CD4-positive, alpha-beta T cell treated with Interleukin-21 for 1 hour (primary cell): ENCODE results near the gene PLD4.
A peak's percentile ranks its signal among the peaks of the same experiment; 100 is the strongest.

Experiments
- DNase-seq: peaks from one replicate; pipeline ENCODE4 v3.0.0-alpha.2; 2020

PLD4 gene

DNA sequence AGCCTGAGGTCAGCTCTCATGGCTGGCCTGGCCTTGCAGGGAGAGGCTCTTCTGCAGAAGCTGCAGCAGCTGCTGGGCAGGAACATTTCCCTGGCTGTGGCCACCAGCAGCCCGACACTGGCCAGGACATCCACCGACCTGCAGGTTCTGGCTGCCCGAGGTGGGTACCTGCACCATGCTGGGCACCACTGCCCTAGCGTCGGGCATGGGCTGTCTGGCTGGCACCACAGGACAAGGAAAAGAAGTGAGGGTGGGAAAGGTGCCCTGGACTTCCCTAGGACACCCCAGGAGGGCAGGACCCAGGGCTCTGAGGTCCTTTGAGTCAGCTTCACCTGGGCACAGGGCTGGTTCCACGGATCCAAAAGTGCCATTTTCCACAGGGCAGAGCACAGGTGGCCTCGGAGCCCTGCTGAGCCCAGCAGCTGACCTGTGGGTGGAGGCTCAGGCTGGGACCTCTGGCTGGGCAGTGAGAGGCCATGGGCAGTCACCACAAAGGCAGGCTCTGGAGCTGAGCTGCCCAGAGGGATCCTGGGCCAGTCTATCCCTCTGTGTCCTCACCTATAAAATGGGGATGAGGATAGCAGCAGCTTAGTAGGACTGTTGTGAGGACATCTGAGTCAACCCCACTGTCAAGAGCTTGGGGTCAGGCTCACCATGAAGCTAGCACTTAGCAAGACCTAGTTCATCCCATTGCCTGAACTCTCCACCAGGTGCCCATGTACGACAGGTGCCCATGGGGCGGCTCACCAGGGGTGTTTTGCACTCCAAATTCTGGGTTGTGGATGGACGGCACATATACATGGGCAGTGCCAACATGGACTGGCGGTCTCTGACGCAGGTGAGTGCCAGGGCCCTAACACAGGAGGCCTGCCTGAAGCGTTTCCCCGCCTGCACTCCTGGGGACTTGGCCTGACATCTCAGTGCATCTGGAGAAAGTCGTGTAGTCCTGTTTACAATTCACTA, 4.9 kb downstream of the PLD4 start:
- DNase-seq = no peak

- no peak for DNase-seq
Observed at GRCh38 chr14:104930526-104931303, 6.0 kb downstream of the PLD4 start.

GRCh38 chr14:104931304-104931770, 6.7 kb downstream of the PLD4 start:
- DNase-seq = no peak

GRCh38 chr14:104931771-104932675, 7.3 kb downstream of the PLD4 start:
- DNase-seq = no peak

DNA sequence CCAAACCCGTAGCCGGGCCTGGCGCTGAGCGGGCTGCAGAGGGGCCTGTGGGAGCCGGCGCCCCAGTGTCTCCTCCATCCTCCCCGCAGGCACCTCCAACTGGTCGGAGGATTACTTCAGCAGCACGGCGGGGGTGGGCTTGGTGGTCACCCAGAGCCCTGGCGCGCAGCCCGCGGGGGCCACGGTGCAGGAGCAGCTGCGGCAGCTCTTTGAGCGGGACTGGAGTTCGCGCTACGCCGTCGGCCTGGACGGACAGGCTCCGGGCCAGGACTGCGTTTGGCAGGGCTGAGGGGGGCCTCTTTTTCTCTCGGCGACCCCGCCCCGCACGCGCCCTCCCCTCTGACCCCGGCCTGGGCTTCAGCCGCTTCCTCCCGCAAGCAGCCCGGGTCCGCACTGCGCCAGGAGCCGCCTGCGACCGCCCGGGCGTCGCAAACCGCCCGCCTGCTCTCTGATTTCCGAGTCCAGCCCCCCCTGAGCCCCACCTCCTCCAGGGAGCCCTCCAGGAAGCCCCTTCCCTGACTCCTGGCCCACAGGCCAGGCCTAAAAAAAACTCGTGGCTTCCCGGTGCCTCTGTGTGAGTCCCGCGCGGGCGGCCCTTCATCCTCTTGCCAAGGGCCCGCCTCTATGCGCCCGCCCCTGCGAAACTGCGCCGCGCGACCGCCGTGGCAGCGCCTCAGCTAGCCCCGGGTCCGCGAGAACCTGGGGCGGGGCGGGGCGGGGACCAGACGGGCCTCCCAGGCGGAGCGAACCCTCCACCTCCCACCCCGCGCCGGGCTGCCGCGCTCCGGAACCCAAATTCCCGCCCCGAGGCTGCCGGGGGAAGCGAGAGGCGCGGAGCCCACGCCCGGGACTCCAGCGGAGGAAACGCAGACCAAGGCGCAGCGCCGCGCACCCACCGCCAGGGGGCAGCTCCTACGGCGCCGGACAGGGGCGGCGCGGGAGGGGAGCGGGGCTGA, 8.3 kb downstream of the PLD4 start:
- DNase-seq = peak; percentile 84

- DNase-seq = no peak
Observed at GRCh38 chr14:104933746-104934733, 9.4 kb downstream of the PLD4 start.

DNA sequence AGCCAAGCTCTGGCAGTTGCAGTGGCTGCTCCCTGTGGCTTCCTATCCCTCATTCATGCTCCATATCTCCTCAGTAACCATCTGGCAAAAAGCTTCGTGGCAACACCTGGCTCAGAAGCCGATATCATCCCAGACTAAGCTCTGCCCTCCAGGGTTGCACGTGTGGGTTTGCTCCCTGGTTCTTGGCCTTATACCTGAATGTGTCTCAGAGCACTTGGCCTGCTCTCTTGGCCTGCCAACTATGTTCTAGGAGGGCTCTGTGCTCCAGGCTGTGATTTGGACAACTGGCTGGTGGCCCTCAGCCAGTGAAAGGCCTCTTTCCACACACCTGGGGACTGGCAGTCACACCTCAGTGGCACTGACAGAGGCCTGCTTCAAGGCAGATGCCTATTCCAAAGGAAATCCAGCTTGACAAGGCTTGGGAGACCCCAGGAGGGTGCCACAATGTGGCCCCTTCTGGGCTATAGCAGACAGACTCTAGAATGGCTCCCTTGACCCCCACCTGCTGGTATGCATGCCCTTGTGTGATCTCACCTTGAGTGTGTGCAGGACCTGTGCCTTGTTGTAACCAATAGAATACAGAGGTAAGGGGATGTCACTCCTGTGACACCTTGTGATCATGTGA, 10.5 kb downstream of the PLD4 start:
- DNase-seq = no peak

DNA sequence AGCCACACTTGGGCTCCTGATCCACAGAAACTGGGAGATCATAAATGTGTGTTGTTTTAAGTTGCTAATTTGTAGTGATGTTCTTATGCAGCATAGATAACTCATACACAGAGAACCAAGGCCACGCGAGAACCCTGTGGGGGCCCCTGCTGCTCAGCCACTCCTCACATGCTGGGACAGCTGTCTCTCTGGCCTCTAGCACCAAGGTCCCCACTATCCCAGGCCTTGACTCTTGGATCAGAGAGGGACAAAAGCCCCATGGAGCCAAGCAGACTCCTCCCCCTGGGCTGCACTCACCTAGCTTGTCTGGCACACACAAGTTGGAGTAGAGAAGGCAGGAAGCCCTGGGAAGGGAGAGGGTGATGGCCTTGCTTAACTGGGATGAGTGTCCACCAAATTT, 11.3 kb downstream of the PLD4 start:
- DNase-seq = no peak

DNA sequence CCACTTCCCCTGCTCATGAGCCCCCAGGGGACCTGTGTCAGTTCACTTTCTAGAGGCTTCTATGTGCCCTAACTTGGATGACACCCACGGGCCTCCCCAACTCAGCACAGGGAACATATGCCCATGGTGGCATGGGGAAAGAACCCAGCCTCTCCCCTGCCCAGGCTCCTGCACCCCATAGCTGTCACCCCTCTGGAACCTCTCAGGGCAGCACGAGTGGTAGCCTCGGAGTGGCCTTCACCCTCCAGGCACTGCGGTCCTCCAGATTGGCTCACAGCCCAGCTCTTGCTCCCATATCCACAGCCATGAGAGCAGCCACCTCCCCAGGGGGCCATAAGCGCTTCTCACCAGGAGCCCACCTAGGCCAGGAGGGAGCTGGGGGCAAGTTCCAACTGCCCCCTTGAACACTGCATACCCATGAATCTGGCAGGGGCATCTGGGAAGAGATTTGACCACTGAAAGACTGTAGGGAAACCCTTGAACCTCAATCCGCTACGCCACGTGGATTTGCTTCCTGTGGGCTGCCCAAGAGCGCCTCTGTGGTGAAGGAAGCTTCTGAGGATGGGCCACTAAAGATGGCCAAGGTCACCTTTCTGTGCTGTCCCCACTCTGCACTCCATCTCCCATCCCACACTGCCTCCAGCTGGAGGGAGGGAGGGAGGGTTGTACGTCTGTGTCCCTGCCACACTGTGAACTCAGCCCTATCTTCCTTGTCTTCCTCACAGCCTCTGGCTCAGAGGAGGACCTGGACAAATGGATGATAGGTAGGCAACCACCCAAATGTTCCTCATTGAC, 11.9 kb downstream of the PLD4 start:
- DNase-seq = no peak

GRCh38 chr14:104937161-104937560, 12.5 kb downstream of the PLD4 start:
- DNase-seq = no peak

DNA sequence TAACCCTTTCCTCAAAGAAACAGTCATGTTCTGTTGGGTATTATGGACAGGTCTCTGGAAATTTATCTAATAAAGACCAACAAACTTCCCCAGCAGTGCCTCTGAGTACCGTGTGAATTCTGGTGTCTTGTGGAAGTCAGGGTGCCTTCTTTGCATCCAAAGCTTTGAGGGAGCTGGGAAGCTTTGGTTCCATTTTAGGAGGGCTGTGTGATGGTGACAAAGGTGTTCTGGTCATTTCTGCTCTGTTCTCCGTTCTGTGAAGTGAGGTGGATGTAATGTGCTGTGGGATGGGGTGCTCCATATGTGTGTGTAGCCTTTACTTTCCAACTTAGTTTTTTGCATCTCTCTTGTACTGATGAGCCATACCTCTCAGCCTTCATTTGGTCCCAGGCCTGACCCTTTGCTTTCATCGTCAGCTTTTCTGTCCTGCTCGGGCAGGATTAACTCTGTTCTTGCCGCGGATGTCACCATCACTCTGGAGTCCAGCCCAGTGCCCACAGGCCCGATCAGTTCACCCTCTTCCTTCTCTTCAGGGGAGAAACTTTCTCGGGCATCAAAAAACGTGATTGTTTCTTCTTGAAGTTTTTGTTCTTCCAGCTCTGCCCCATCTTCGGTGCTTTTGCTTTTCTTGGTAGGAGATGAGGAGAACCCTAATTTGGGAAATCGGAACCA, 13.2 kb downstream of the PLD4 start:
- no peak for DNase-seq

DNA sequence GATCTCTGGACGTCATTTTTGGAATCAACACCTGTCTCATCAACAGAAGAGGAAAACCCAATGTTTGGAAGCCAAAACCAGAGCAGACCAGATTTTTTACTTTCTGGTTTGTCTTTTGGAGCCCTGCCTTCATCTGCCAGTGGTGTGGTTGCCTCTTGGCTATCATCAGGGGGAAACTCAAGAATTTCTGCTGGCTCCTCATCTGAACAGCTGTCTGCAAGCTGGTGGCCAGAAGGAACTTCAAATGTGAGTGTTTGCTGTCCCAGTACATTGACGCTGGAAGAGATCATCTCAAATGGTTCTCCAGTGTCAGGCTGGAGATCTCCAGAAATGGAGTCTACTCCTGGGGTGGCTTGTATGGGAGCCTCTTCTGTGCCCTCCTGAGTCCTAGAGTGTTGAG, 13.8 kb downstream of the PLD4 start:
- no peak for DNase-seq

- no peak for DNase-seq
Observed at GRCh38 chr14:104938960-104939359, 14.3 kb downstream of the PLD4 start.

- DNase-seq = no peak
Observed at GRCh38 chr14:104939666-104940410, 15.2 kb downstream of the PLD4 start.

- no peak for DNase-seq
Observed at GRCh38 chr14:104940526-104941150, 16.0 kb downstream of the PLD4 start.

DNA sequence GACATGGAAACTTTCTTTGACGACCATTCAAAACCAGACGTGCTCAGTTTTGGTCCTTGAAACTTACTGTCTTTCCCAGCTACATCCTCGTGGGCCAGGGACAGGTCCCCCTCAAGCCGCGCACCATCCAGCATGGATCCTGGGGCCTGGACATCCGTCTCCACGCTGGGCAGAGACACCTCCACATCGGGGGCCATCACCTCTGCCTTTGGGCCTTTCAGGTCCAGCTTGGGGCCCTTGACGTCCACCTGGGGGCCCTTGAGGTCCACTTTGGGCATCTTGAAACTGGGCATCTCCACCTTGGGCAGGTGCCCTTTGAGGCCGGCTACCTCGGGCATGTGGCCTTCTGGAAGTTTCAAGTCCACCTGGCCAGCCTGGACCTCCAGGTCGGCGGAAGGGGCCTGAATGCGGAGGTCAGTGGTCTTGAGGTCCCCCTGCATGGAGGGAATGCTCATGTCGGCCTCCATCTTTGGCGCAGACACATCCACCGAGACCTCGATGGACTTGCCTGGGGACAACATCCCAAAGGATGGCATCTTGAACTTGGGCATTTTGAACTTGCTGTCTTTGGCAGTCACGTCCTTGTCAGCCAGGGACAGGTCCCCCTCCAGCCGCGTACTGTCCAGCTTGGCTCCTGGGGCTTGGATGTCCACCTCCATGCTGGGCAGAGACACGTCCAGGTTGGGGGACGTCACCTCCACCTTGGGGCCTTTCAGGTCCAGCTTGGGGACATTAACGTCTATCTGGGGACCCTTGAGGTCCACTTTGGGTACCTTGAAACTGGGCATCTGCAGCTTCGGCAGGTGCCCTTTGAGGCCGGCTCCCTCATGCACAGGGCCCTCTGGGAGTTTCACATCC, 17.1 kb downstream of the PLD4 start:
- DNase-seq = no peak
